GM23338 (cell line): ENCODE data around the gene TGFB1. TPM values are rescaled to one million over a fixed set of nuclear protein-coding genes. Genes with fewer than 3 reads are reported as not detected.

Source experiments
- ATAC-seq: fragments of 200-7000 bp; cut with Tn5 transposase; 3 replicates; pipeline ENCODE4 v1.9.1; 2020
- DNase-seq: peaks from one replicate; pipeline ENCODE4 v3.0.0-alpha.2; 2015; ENCODE audit warnings: low spot score
- H2AFZ ChIP-seq: fragments of 200-600 bp; sonication (generic); 2 replicates; pipeline ENCODE4 v1.8.0; 2016; ENCODE audit warnings: antibody characterized with exemption, mild to moderate bottlenecking, moderate library complexity
- H3F3A ChIP-seq: fragments of 200-600 bp; sonication (generic); replicated peaks from 2 replicates; pipeline ENCODE4 v1.8.0; 2017; ENCODE audit warnings: antibody characterized with exemption, mixed run types, low read depth
- H3K27ac ChIP-seq: fragments of 200-600 bp; sonication (generic); 2 replicates; pipeline ENCODE4 v1.6.1; 2016; ENCODE audit warnings: low read depth
- H3K27me3 ChIP-seq: fragments of 200-600 bp; sonication (generic); 2 replicates; pipeline ENCODE4 v1.8.0; 2016; ENCODE audit warnings: mild to moderate bottlenecking, mixed run types, moderate library complexity; ENCODE audit not compliant: insufficient read depth
- H3K36me3 ChIP-seq: fragments of 200-600 bp; sonication (generic); 2 replicates; pipeline ENCODE4 v1.8.0; 2016; ENCODE audit warnings: mild to moderate bottlenecking; ENCODE audit not compliant: insufficient read depth
- H3K4me1 ChIP-seq: fragments of 200-600 bp; sonication (generic); 2 replicates; pipeline ENCODE4 v1.8.0; 2016; ENCODE audit warnings: mild to moderate bottlenecking, moderate library complexity; ENCODE audit not compliant: insufficient read depth
- H3K4me2 ChIP-seq: fragments of 200-600 bp; sonication (generic); 2 replicates; pipeline ENCODE4 v1.7.1; 2017; ENCODE audit warnings: mixed run types
- H3K4me3 ChIP-seq: fragments of 200-600 bp; sonication (generic); 2 replicates; pipeline ENCODE4 v1.6.1; 2016; ENCODE audit warnings: mixed run types
- H3K79me2 ChIP-seq: fragments of 200-600 bp; sonication (generic); replicated peaks from 2 replicates; pipeline ENCODE4 v1.8.0; 2017; ENCODE audit warnings: mild to moderate bottlenecking; ENCODE audit not compliant: insufficient read depth
- H3K9me2 ChIP-seq: fragments of 200-600 bp; sonication (generic); 2 replicates; pipeline ENCODE4 v1.8.0; 2017; ENCODE audit not compliant: insufficient read depth
- H4K20me1 ChIP-seq: fragments of 200-600 bp; sonication (generic); replicated peaks from 2 replicates; pipeline ENCODE4 v1.8.0; 2017; ENCODE audit warnings: mild to moderate bottlenecking; ENCODE audit not compliant: insufficient read depth
- H3K27ac Mint-ChIP-seq: 2 replicates; pipeline ENCODE4 v1.8.0; 2020; ENCODE audit warnings: inconsistent platforms, mild to moderate bottlenecking, moderate library complexity, mixed read lengths
- H3K27me3 Mint-ChIP-seq: 3 replicates; pipeline ENCODE4 v1.8.0; 2022; ENCODE audit warnings: low read depth, mild to moderate bottlenecking, moderate library complexity, mixed read lengths, inconsistent platforms; ENCODE audit not compliant: insufficient read depth, poor library complexity
- H3K36me3 Mint-ChIP-seq: 3 replicates; pipeline ENCODE4 v1.8.0; 2021; ENCODE audit warnings: low read depth, mild to moderate bottlenecking, inconsistent platforms, moderate library complexity, mixed read lengths
- H3K4me1 Mint-ChIP-seq: 3 replicates; pipeline ENCODE4 v1.8.0; 2020; ENCODE audit warnings: mild to moderate bottlenecking, inconsistent platforms, mixed read lengths
- H3K4me3 Mint-ChIP-seq: 3 replicates; pipeline ENCODE4 v1.8.0; 2021; ENCODE audit warnings: moderate library complexity, mild to moderate bottlenecking, inconsistent platforms, mixed read lengths
- H3K9me3 Mint-ChIP-seq: 3 replicates; pipeline ENCODE4 v1.8.0; 2020; ENCODE audit warnings: moderate library complexity, mild to moderate bottlenecking, inconsistent platforms, mixed read lengths
- CREB1 ChIP-seq: fragments of 250-450 bp; sonication (Bioruptor Pico); IDR thresholded peaks from 2 replicates; pipeline ENCODE4 v1.5.0; 2020; ENCODE audit warnings: low read depth, mild to moderate bottlenecking, moderate library complexity
- ETS1 ChIP-seq: IDR thresholded peaks from 2 replicates; pipeline ENCODE4 v1.6.1; 2016; ENCODE audit warnings: antibody characterized with exemption
- EZH2phosphoT487 ChIP-seq: fragments of 200-600 bp; sonication (generic); IDR thresholded peaks from one replicate; pipeline ENCODE4 v1.8.1; 2018; ENCODE audit warnings: antibody characterized with exemption; ENCODE audit not compliant: unreplicated experiment
- NANOG ChIP-seq: IDR thresholded peaks from 2 replicates; pipeline ENCODE4 v1.6.1; 2016; ENCODE audit warnings: antibody characterized with exemption, borderline replicate concordance
- POLR2AphosphoS5 ChIP-seq: IDR thresholded peaks from 2 replicates; pipeline ENCODE4 v1.6.1; 2016; ENCODE audit warnings: antibody characterized with exemption, low read depth
- ZNF114 ChIP-seq: fragments of 250-450 bp; sonication (Bioruptor Pico); IDR thresholded peaks from 2 replicates; pipeline ENCODE4 v1.5.0; 2020; ENCODE audit warnings: mild to moderate bottlenecking, moderate library complexity
- polyA plus RNA-seq: library from polyadenylated mRNA; unstranded; fragments of >200 nt; fragmentation: Nextera tagmentation; extraction: Ambion mirVana; gene quantifications from 2 replicates; pipeline ENCODE4 v1.2.1, GENCODE V29; 2016
- total RNA-seq: library from RNA; depleted of rRNA; stranded (reverse); fragments of >200 nt; shearing (Covaris generic); gene quantifications from 2 replicates; pipeline ENCODE4 v1.2.3, GENCODE V29; 2014
- TF ChIP-seq, protein P1 (sequence below): IDR thresholded peaks from one replicate; pipeline ENCODE4 v1.6.1; 2018; ENCODE audit warnings: antibody characterized with exemption; ENCODE audit not compliant: unreplicated experiment
- TF ChIP-seq, protein P2 (sequence below): fragments of 250-450 bp; sonication (Bioruptor Pico); IDR thresholded peaks from 2 replicates; pipeline ENCODE4 v1.5.0; 2020; ENCODE audit warnings: mild to moderate bottlenecking, moderate library complexity

TGFB1 gene
- total and polyA plus RNA-seq, 2 experiments from 2014 or later = 0.99 to 7.9 TPM

DNA sequence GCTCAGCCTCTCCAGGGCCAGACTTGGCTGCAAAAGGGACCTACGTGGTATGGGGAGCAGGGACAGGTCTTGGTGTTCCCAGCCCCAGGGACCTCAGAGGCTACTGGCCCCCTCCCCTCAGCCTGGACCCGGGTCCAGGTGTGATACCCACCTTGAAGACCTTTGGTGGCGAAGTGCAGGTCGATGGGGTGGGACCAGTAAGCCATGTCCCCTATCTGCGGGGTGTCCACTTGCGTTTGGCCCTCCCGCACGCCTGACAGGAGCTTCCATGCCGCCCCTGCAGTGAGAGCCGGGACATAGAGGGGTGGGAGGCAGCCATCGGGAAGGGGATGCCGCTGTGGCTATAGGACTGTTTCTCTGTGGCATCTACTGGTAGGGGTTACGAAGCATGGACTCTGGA lies 4.0 kb upstream of the TGFB1 start:
- Histone ChIP-seq H3K27me3 (peaks cover 8% of the 10 kb centered on the region), H3K4me2 (no peak overlapping the region), H2AFZ (no peak overlapping the region), H3K27ac (no peak overlapping the region), H4K20me1 (no peaks in the 10 kb centered on the region), H3K4me1 (no peaks in the 10 kb centered on the region), H3K4me3 (no peak overlapping the region), H3K36me3 (no peaks in the 10 kb centered on the region), H3K9me2 (no peaks in the 10 kb centered on the region), H3F3A (0 out of 2 replicates have a peak, but pooled peaks cover 4% of the 10 kb centered on the region), H3K79me2 (no peaks in the 10 kb centered on the region)
- DNase-seq (no peak), ATAC-seq (no peak)
- Mint-ChIP-seq H3K4me3 (no peak overlapping the region), H3K27ac (no peak overlapping the region), H3K4me1 (peaks cover 7% of the 10 kb centered on the region), H3K36me3 (no peaks in the 10 kb centered on the region; the same call in 2 of the 3 replicates), H3K9me3 (no peaks in the 10 kb centered on the region; the same call in 2 of the 3 replicates), H3K27me3 (peaks cover 34% of the 10 kb centered on the region)
- TF ChIP-seq NANOG = no peak
- TF ChIP-seq ETS1 = no peak
- TF ChIP-seq, protein P1, sequence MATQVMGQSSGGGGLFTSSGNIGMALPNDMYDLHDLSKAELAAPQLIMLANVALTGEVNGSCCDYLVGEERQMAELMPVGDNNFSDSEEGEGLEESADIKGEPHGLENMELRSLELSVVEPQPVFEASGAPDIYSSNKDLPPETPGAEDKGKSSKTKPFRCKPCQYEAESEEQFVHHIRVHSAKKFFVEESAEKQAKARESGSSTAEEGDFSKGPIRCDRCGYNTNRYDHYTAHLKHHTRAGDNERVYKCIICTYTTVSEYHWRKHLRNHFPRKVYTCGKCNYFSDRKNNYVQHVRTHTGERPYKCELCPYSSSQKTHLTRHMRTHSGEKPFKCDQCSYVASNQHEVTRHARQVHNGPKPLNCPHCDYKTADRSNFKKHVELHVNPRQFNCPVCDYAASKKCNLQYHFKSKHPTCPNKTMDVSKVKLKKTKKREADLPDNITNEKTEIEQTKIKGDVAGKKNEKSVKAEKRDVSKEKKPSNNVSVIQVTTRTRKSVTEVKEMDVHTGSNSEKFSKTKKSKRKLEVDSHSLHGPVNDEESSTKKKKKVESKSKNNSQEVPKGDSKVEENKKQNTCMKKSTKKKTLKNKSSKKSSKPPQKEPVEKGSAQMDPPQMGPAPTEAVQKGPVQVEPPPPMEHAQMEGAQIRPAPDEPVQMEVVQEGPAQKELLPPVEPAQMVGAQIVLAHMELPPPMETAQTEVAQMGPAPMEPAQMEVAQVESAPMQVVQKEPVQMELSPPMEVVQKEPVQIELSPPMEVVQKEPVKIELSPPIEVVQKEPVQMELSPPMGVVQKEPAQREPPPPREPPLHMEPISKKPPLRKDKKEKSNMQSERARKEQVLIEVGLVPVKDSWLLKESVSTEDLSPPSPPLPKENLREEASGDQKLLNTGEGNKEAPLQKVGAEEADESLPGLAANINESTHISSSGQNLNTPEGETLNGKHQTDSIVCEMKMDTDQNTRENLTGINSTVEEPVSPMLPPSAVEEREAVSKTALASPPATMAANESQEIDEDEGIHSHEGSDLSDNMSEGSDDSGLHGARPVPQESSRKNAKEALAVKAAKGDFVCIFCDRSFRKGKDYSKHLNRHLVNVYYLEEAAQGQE = no peak
- no peak for TF ChIP-seq EZH2phosphoT487
- TF ChIP-seq POLR2AphosphoS5 = no peak
- TF ChIP-seq, protein P2, sequence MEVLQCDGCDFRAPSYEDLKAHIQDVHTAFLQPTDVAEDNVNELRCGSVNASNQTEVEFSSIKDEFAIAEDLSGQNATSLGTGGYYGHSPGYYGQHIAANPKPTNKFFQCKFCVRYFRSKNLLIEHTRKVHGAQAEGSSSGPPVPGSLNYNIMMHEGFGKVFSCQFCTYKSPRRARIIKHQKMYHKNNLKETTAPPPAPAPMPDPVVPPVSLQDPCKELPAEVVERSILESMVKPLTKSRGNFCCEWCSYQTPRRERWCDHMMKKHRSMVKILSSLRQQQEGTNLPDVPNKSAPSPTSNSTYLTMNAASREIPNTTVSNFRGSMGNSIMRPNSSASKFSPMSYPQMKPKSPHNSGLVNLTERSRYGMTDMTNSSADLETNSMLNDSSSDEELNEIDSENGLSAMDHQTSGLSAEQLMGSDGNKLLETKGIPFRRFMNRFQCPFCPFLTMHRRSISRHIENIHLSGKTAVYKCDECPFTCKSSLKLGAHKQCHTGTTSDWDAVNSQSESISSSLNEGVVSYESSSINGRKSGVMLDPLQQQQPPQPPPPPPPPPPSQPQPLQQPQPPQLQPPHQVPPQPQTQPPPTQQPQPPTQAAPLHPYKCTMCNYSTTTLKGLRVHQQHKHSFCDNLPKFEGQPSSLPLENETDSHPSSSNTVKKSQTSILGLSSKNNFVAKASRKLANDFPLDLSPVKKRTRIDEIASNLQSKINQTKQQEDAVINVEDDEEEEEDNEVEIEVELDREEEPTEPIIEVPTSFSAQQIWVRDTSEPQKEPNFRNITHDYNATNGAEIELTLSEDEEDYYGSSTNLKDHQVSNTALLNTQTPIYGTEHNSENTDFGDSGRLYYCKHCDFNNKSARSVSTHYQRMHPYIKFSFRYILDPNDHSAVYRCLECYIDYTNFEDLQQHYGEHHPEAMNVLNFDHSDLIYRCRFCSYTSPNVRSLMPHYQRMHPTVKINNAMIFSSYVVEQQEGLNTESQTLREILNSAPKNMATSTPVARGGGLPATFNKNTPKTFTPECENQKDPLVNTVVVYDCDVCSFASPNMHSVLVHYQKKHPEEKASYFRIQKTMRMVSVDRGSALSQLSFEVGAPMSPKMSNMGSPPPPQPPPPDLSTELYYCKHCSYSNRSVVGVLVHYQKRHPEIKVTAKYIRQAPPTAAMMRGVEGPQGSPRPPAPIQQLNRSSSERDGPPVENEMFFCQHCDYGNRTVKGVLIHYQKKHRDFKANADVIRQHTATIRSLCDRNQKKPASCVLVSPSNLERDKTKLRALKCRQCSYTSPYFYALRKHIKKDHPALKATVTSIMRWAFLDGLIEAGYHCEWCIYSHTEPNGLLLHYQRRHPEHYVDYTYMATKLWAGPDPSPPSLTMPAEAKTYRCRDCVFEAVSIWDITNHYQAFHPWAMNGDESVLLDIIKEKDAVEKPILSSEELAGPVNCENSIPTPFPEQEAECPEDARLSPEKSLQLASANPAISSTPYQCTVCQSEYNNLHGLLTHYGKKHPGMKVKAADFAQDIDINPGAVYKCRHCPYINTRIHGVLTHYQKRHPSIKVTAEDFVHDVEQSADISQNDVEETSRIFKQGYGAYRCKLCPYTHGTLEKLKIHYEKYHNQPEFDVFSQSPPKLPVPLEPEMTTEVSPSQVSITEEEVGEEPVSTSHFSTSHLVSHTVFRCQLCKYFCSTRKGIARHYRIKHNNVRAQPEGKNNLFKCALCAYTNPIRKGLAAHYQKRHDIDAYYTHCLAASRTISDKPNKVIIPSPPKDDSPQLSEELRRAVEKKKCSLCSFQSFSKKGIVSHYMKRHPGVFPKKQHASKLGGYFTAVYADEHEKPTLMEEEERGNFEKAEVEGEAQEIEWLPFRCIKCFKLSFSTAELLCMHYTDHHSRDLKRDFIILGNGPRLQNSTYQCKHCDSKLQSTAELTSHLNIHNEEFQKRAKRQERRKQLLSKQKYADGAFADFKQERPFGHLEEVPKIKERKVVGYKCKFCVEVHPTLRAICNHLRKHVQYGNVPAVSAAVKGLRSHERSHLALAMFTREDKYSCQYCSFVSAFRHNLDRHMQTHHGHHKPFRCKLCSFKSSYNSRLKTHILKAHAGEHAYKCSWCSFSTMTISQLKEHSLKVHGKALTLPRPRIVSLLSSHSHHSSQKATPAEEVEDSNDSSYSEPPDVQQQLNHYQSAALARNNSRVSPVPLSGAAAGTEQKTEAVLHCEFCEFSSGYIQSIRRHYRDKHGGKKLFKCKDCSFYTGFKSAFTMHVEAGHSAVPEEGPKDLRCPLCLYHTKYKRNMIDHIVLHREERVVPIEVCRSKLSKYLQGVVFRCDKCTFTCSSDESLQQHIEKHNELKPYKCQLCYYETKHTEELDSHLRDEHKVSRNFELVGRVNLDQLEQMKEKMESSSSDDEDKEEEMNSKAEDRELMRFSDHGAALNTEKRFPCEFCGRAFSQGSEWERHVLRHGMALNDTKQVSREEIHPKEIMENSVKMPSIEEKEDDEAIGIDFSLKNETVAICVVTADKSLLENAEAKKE (CRISPR knock-in tag) = no peak
- TF ChIP-seq ZNF114 (CRISPR knock-in tag) = no peak
- no peak for TF ChIP-seq CREB1 (CRISPR knock-in tag)
